D721Med (cell line): ENCODE results near the gene TMEM125.

ENCODE experiments used
- DNase-seq: peaks from one replicate; pipeline ENCODE4 v3.0.0; 2011; ENCODE audit warnings: low spot score; ENCODE audit not compliant: insufficient read length
- FAIRE-seq: peaks from 2 replicates; lab custom pipeline; 2011; peaks lifted over from hg19 to GRCh38; lab: Jason Lieb, UNC
- TF ChIP-seq, protein P1 (sequence below): IDR thresholded peaks from 2 replicates; pipeline ENCODE4 v1.5.1; 2012; ENCODE audit warnings: mild to moderate bottlenecking, control low read depth; ENCODE audit not compliant: insufficient read depth; ENCODE audit errors: missing control alignments

Gene TMEM125

DNA sequence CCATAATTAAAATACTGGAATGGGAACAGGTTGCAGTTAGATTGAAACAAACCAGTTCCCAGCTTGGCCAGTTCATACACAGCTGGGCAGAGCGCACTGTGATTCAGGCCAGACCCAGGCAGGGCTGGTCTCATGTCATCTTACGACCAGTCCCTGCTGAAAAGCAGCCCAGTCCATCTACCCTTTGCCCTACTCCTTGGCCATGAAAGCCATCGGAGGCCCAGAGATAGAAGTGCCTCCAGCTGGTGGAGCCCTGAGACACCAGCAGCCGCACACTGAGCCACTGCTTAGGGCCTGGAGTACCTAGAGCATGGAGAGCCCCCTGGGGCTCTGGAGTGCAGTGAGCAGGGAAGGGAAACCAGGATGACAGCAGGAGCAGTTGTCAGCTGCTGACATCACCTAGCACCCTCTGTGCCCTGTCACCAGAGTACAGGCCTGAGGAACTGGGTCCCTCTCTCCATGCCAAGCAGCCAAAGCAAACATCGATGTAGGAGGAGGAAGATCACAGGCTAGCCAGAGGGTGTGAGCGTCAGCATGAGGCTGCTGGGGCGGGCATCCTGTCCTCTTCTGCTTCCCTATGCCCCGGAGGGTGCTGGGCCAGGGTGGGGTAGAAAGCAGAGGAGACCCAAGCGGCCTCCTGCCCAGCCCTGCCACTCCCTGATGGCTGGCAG lies 34.2 kb upstream of the TMEM125 start:
- TF ChIP-seq, protein P1, sequence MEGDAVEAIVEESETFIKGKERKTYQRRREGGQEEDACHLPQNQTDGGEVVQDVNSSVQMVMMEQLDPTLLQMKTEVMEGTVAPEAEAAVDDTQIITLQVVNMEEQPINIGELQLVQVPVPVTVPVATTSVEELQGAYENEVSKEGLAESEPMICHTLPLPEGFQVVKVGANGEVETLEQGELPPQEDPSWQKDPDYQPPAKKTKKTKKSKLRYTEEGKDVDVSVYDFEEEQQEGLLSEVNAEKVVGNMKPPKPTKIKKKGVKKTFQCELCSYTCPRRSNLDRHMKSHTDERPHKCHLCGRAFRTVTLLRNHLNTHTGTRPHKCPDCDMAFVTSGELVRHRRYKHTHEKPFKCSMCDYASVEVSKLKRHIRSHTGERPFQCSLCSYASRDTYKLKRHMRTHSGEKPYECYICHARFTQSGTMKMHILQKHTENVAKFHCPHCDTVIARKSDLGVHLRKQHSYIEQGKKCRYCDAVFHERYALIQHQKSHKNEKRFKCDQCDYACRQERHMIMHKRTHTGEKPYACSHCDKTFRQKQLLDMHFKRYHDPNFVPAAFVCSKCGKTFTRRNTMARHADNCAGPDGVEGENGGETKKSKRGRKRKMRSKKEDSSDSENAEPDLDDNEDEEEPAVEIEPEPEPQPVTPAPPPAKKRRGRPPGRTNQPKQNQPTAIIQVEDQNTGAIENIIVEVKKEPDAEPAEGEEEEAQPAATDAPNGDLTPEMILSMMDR: no peak
- FAIRE-seq (no peak), DNase-seq (no peak)

GRCh38 chr1:43237121-43237520 lies 32.7 kb upstream of the TMEM125 start:
- no peak for DNase-seq
- TF ChIP-seq, protein P1: no peak
- FAIRE-seq: no peak

DNA sequence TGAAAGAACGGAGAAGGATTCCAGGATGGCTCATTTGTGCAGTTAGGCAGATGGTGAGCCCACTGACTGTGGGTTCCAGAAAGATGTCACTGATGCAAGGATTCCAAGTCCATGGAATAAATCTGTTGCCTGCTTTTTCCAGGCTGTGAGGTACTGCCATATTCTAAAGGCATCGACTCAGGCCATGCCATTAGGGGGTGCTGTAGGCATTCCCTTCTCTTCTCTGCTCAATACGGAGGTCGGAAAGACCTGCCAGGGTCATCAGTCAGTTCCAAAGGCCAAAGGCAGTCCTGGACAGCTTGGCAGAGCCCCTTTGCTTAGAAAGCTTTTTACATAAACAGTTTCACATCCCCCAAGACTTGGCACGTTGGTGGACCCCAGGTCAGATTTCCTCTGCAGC lies 31.7 kb upstream of the TMEM125 start:
- TF ChIP-seq, protein P1: peak; percentile 51
- DNase-seq (peak; percentile 36), FAIRE-seq (no peak)

DNA sequence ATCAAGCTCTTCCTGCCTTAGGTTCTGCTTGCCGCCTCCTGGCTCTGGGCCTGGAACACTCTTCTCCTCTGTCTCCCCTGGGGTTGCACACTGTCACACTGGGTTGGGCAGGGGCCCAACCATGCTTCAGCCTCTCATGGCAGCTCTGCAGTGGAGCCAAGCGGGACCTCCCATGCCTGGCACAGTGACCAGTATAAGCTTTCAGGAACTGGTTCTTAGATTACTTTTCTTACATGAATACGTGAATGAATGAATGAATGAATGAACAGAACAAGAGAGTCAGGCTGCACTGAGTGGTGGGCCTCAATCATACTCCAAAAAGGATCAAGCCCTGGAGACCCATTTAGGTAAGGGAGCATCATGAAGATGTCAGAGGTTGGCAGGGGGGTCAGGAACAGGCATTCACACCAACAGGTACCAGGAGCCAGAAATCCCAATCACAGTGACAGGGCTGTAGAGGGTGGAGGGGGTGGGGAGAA lies 30.8 kb upstream of the TMEM125 start:
- DNase-seq (no peak), FAIRE-seq (no peak)

GRCh38 chr1:43239484-43239883 lies 30.3 kb upstream of the TMEM125 start:
- FAIRE-seq (no peak), DNase-seq (no peak)
- TF ChIP-seq, protein P1: no peak

More for the DNA sequence above, 30.8 kb upstream of the TMEM125 start:
- TF ChIP-seq, protein P1: no peak

- TF ChIP-seq, protein P1: no peak
Observed at GRCh38 chr1:43241413-43241836, 28.4 kb upstream of the TMEM125 start.

DNA sequence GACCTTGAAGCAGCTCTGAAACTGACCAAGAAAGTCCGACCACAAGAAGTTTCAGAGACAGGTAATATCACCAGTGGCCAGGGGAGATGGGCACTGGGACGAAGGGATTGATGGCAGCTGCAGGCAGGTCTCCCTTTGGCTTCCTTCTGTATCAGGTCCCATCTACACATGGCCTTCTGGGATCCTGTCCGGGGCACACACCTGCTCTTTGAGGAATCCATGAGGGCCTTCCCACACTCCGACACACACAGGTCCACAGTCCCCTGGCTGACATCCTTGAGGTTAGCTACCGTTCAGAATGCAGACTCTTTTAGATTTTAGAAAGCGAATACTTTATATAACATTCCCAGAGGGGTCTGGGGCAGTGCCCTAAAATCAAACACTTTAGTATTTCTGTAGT lies 26.5 kb upstream of the TMEM125 start:
- FAIRE-seq: no peak
- TF ChIP-seq, protein P1: no peak
- no peak for DNase-seq

More at GRCh38 chr1:43241413-43241836, 28.4 kb upstream of the TMEM125 start:
- FAIRE-seq (no peak), DNase-seq (no peak)
